Kidney (tissue), 14 donors: ENCODE measurements around the gene SRP14. TPM values are rescaled to one million over a fixed set of nuclear protein-coding genes. Genes with fewer than 3 reads are reported as not detected.
"Not testable (repeated sequence)": the region's sequence is repeated elsewhere in the genome, so short reads cannot be mapped to it uniquely, and the experiment has no call there.

Experiments
- DNase-seq, 5 donors: peaks; one replicate each; pipeline ENCODE4 v3.0.0-alpha.2; 2013 to 2020
- FAIRE-seq: peaks from 2 replicates; lab custom pipeline; 2012; peaks lifted over from hg19 to GRCh38; lab: Jason Lieb, UNC
- H3K27ac ChIP-seq, 2 donors: one replicate each; pipeline ENCODE4 v1.7.0; 2013; ENCODE audit warnings: low read depth in 2 of 2, low read length in 2 of 2, inconsistent platforms in 1 of 2
- H3K27me3 ChIP-seq: one replicate; pipeline ENCODE4 v1.7.1; 2013; ENCODE audit warnings: low read length, inconsistent platforms; ENCODE audit not compliant: control insufficient read depth, insufficient read depth
- H3K36me3 ChIP-seq, 3 donors: one replicate each; pipeline versions ENCODE4 v1.7.0 to v1.7.1; 2013; ENCODE audit warnings: low read length in 3 of 3, control low read depth in 1 of 3, inconsistent platforms in 1 of 3; ENCODE audit not compliant: insufficient read depth in 3 of 3, control insufficient read depth in 2 of 3
- H3K4me1 ChIP-seq, 3 donors: one replicate each; pipeline versions ENCODE4 v1.7.0 to v1.7.1; 2013; ENCODE audit warnings: low read length in 3 of 3, inconsistent platforms in 1 of 3, low read depth in 1 of 3; ENCODE audit not compliant: control insufficient read depth in 2 of 3, insufficient read depth in 2 of 3
- H3K4me3 ChIP-seq, 3 donors: one replicate each; pipeline versions ENCODE4 v1.7.0 to v1.8.1; 2013; ENCODE audit warnings: low read length in 3 of 3, control low read depth in 1 of 3, inconsistent platforms in 1 of 3
- H3K9ac ChIP-seq, 3 donors: one replicate each; pipeline versions ENCODE4 v1.7.0 to v1.7.1; 2013; ENCODE audit warnings: low read length in 3 of 3, control low read depth in 1 of 3, inconsistent platforms in 1 of 3
- H3K9me3 ChIP-seq, 3 donors: one replicate each; pipeline versions ENCODE4 v1.7.0 to v1.7.1; 2013; ENCODE audit warnings: low read length in 3 of 3, control low read depth in 1 of 3, inconsistent platforms in 1 of 3; ENCODE audit not compliant: control insufficient read depth in 2 of 3, insufficient read depth in 1 of 3
- CTCF ChIP-seq: IDR thresholded peaks from 3 replicates; pipeline ENCODE4 v1.5.1; 2012; ENCODE audit warnings: mild to moderate bottlenecking, moderate library complexity, borderline replicate concordance; ENCODE audit not compliant: insufficient read depth; ENCODE audit errors: extremely low read depth
- intact Hi-C: fragments of 100-400 bp; cut with DNase I; formaldehyde crosslinking; loops from one replicate; pipeline ENCODE4 v1.11.1; 2022
- polyA plus RNA-seq: library from polyadenylated mRNA; stranded (reverse); fragments of 350-450 nt; fragmentation: Illumina TruSeq; extraction: RNeasy Lipid Tissue Mini Kit (QIAGEN cat#74804); gene quantifications from one replicate; pipeline ENCODE4 v1.2.3, GENCODE V29; 2014; ENCODE audit warnings: low read depth, low replicate concordance; ENCODE audit not compliant: insufficient read depth
- total RNA-seq: library from RNA; stranded (reverse); fragmentation: NEBNext Ultra II Directional; extraction: Animal tissue kit (Norgen Biotek cat#: 25700); gene quantifications from one replicate; pipeline ENCODE4 v1.2.1, GENCODE V29; 2021
- donor health status: control.
- donor health status: control.
- donor health status: control.
- donor health status: control.
- donor health status: control.
- donor health status: DM: yes; HTN: yes; CAD: no.
- donor health status: Normal renal cell carcinoma (clear cell type).

SRP14 gene
- total and polyA plus RNA-seq, 2 donors from 2014 or later, result 190 to 867 TPM

GRCh38 chr15:39997031-39997430, 42.0 kb downstream of the SRP14 start:
- H3K4me3 ChIP-seq, result no peak overlapping the region
- intact Hi-C loops, result no loop called here
- no peaks in the 10 kb centered on the region for H3K27me3 ChIP-seq
- FAIRE-seq, result no peak
- H3K27ac ChIP-seq, result no peak overlapping the region
- no peak for TF ChIP-seq CTCF
- no peaks in the 10 kb centered on the region for H3K9me3 ChIP-seq
- no peak for DNase-seq
- peaks cover 5 to 30% (median 21%) of the 10 kb centered on the region in 3 donors for H3K36me3 ChIP-seq
- H3K4me1 ChIP-seq, result no peaks in the 10 kb centered on the region
- H3K9ac ChIP-seq, result no peak overlapping the region

DNA sequence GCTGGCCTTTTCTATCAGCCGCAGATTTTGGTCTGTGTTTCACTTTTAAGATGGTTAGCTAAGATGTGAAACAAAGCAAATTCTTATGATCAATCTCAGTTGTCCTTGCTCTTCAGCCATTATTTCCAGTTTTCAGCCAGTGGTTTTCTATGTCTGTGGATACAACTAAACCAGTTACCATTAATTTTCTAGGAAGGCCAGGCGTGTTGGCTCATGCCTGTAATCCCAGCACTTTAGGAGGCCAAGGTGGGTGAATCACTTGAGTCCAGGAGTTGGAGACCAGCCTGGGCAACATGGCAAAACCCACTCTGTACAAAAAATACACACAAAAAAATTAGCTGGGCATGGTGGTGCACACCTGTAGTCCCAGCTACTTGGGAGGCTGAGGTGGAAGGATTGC, 42.8 kb downstream of the SRP14 start:
- H3K4me1 ChIP-seq, H3K27ac ChIP-seq, H3K9ac ChIP-seq, H3K4me3 ChIP-seq, H3K27me3 ChIP-seq, H3K9me3 ChIP-seq, intact Hi-C loops, DNase-seq, FAIRE-seq: not testable (repeated sequence)
- H3K36me3 ChIP-seq, result peaks cover 5 to 33% (median 21%) of the 10 kb centered on the region in 3 donors

DNA sequence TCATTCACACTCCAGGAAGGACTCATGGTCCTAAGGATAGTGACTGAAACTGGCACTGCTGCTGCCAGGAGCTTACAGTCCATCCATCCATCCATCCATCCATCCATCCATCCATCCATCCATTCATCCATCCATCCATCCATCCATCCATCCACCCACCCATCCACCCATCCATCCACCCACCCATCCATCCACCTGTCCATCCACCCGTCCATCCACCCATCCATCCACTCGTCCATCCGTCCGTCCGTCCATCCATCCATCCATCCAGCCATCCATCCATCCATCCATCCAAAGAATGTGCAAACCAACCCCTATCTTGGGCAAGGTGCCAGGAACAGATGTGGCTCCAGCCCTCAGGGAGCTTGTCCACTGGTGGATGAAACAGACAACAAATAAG, 46.0 kb downstream of the SRP14 start:
- DNase-seq, FAIRE-seq, H3K4me3 ChIP-seq, H3K9ac ChIP-seq, H3K27ac ChIP-seq, H3K27me3 ChIP-seq, intact Hi-C loops, H3K9me3 ChIP-seq, H3K4me1 ChIP-seq: not testable (repeated sequence)
- H3K36me3 ChIP-seq, result peaks cover 3 to 45% (median 23%) of the 10 kb centered on the region in 3 donors

DNA sequence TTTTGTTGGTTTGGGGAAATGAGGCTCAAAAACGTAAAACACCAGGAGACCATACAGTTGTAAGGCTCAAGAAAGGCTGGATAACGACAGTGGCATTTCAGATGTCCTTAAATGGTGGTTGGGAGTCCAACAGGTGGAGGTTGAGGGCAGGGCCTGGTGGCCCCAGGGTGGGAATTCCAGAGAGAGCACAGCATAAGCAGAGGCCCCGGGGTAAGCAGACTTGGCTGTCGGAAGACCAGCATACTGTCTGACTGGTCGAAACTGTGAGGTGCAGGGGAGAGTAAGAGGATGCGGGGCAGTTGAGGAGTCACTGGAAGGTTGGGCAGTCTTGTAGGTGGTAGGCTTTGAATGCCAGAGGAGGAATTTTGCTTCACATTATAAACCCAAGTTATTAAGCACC, 48.3 kb downstream of the SRP14 start:
- TF ChIP-seq CTCF, result no peak
- intact Hi-C loops, result no loop called here
- no peak for FAIRE-seq
- H3K9me3 ChIP-seq, result no peaks in the 10 kb centered on the region
- H3K4me1 ChIP-seq, result no peaks in the 10 kb centered on the region
- no peak overlapping the region for H3K27ac ChIP-seq
- H3K9ac ChIP-seq, result no peak overlapping the region
- peaks cover 3 to 48% (median 31%) of the 10 kb centered on the region in 3 donors for H3K36me3 ChIP-seq
- no peak for DNase-seq
- no peaks in the 10 kb centered on the region for H3K27me3 ChIP-seq
- H3K4me3 ChIP-seq, result no peak overlapping the region
